GM23248 (cell line): ENCODE results near the gene OSGIN1. TPM values are rescaled to one million over a fixed set of nuclear protein-coding genes. Genes with fewer than 3 reads are reported as not detected.

Experiments used
- DNase-seq: peaks from one replicate; pipeline ENCODE4 v3.0.0-alpha.2; 2015
- H2AFZ ChIP-seq: fragments of 200-600 bp; sonication (generic); 2 replicates; pipeline ENCODE4 v1.6.1; 2016; ENCODE audit warnings: antibody characterized with exemption
- H3F3A ChIP-seq: fragments of 200-600 bp; sonication (generic); 2 replicates; pipeline ENCODE4 v1.6.1; 2016; ENCODE audit warnings: mild to moderate bottlenecking, antibody characterized with exemption, mixed run types; ENCODE audit not compliant: insufficient read depth
- H3K27ac ChIP-seq: fragments of 200-600 bp; sonication (generic); 2 replicates; pipeline ENCODE4 v1.5.1; 2016; ENCODE audit warnings: mild to moderate bottlenecking
- H3K27me3 ChIP-seq: fragments of 200-600 bp; sonication (generic); replicated peaks from 2 replicates; pipeline ENCODE4 v1.6.1; 2016; ENCODE audit warnings: mild to moderate bottlenecking; ENCODE audit not compliant: insufficient read depth
- H3K36me3 ChIP-seq: fragments of 200-600 bp; sonication (generic); 2 replicates; pipeline ENCODE4 v1.6.1; 2016; ENCODE audit warnings: low read depth, mild to moderate bottlenecking
- H3K4me1 ChIP-seq: fragments of 200-600 bp; sonication (generic); 2 replicates; pipeline ENCODE4 v1.6.1; 2016; ENCODE audit warnings: mild to moderate bottlenecking; ENCODE audit not compliant: insufficient read depth
- H3K4me2 ChIP-seq: fragments of 200-600 bp; sonication (generic); one replicate; pipeline ENCODE4 v1.6.1; 2016; ENCODE audit warnings: mild to moderate bottlenecking; ENCODE audit not compliant: unreplicated experiment
- H3K4me3 ChIP-seq: fragments of 200-600 bp; sonication (generic); 2 replicates; pipeline ENCODE4 v1.5.1; 2016; ENCODE audit warnings: mild to moderate bottlenecking
- H3K79me2 ChIP-seq: fragments of 200-600 bp; sonication (generic); 2 replicates; pipeline ENCODE4 v1.6.1; 2016; ENCODE audit warnings: mild to moderate bottlenecking; ENCODE audit not compliant: insufficient read depth
- H3K9ac ChIP-seq: fragments of 200-600 bp; sonication (generic); 2 replicates; pipeline ENCODE4 v1.6.1; 2016; ENCODE audit warnings: mild to moderate bottlenecking
- H3K9me2 ChIP-seq: fragments of 200-600 bp; sonication (generic); 2 replicates; pipeline ENCODE4 v1.6.1; 2016; ENCODE audit warnings: mixed run types, mild to moderate bottlenecking, moderate library complexity; ENCODE audit not compliant: insufficient read depth
- H3K9me3 ChIP-seq: fragments of 200-600 bp; sonication (generic); one replicate; pipeline ENCODE4 v1.6.1; 2017; ENCODE audit warnings: low read depth
- H4K20me1 ChIP-seq: fragments of 200-600 bp; sonication (generic); 2 replicates; pipeline ENCODE4 v1.6.0; 2016; ENCODE audit not compliant: insufficient read depth
- EZH2 ChIP-seq: fragments of 200-600 bp; sonication (generic); IDR thresholded peaks from 2 replicates; pipeline ENCODE4 v1.6.1; 2018; ENCODE audit warnings: antibody characterized with exemption, mild to moderate bottlenecking; ENCODE audit not compliant: insufficient read depth, poor library complexity, severe bottlenecking
- EZH2phosphoT487 ChIP-seq: fragments of 200-600 bp; sonication (generic); IDR thresholded peaks from 2 replicates; pipeline ENCODE4 v1.6.1; 2018; ENCODE audit warnings: antibody characterized with exemption, moderate library complexity, mild to moderate bottlenecking, low read depth; ENCODE audit not compliant: insufficient read depth
- WGBS, 2 experiments: methylation state at CpG; one replicate each; pipeline ENCODE4 v1.1.6; 2015 to 2017; ENCODE audit warnings: low lambda C conversion rate in 2 of 2, low coverage in 1 of 2; ENCODE audit errors: missing lambda C conversion rate in 2 of 2; 5-methylcytosine and 5-hydroxymethylcytosine counted together
- in situ Hi-C: fragments of 300-500 bp; cut with MboI; formaldehyde crosslinking; loops from 2 replicates; pipeline ENCODE4 v1.15.0; 2020
- polyA plus RNA-seq: library from polyadenylated mRNA; unstranded; fragments of >200 nt; fragmentation: Nextera tagmentation; extraction: Ambion mirVana; gene quantifications from 2 replicates; pipeline ENCODE4 v1.2.1, GENCODE V29; 2016
- total RNA-seq: library from RNA; depleted of rRNA; stranded (reverse); fragments of >200 nt; shearing (Covaris generic); gene quantifications from 2 replicates; pipeline ENCODE4 v1.2.3, GENCODE V29; 2014

The OSGIN1 gene
- total and polyA plus RNA-seq, 2 experiments from 2014 or later: 1.1 to 6.3 TPM

DNA sequence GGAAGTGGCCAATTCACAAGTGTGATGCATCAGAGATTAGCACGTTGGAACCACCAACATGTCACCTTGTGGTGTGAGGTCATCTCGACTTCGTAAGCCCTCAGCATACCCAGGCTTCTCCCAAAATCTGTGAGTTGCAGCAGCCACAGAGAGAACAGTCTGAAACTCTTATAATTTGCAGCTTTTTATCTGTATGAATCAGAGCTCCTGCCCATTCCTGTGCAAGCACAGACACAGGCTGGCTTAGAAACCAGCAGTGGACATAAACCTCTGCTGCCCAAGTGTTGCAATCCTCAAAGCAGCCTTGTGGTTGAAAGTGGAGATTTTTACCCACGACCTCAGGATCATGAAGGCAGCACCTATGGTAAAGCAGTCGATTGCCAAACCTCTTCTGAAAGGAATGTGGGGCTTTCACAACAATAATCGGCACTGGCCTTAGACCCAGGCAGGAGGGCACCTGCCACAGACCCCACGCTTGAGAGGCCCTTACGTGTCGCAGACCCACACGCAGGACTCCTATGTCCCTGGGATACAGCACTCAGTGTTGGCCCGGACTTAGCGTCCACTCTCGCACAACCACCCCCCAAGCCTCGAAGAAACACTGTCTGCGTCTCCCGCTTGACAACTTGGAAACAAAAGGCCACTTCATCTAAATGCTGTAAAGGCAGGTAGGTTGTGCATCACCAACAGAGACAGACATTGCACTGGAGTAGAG lies 24.5 kb upstream of the OSGIN1 start:
- no peak overlapping the region for H3K4me2 ChIP-seq
- 72 to 78% methylated on average over 15 to 16 of the region's 16 CpGs for WGBS, 2 experiments
- no peaks in the 10 kb centered on the region for H3K79me2 ChIP-seq
- peak; percentile 86 for DNase-seq
- no peak overlapping the region for H3K9ac ChIP-seq
- no peaks in the 10 kb centered on the region for H3K36me3 ChIP-seq
- H3K4me1 ChIP-seq: peaks cover 19% of the 10 kb centered on the region
- H3K27ac ChIP-seq: peak overlapping the region; percentile 25; the same call in 1 of the 2 replicates
- in situ Hi-C loops: no loop called here
- H3K9me3 ChIP-seq: no peaks in the 10 kb centered on the region
- H3F3A ChIP-seq: peaks cover 23% of the 10 kb centered on the region; the same call in 1 of the 2 replicates
- H3K4me3 ChIP-seq: no peak overlapping the region
- no peaks in the 10 kb centered on the region for H3K9me2 ChIP-seq
- TF ChIP-seq EZH2 (no peak), EZH2phosphoT487 (no peak)
- no peaks in the 10 kb centered on the region for H3K27me3 ChIP-seq
- no peak overlapping the region for H2AFZ ChIP-seq
- no peaks in the 10 kb centered on the region for H4K20me1 ChIP-seq

DNA sequence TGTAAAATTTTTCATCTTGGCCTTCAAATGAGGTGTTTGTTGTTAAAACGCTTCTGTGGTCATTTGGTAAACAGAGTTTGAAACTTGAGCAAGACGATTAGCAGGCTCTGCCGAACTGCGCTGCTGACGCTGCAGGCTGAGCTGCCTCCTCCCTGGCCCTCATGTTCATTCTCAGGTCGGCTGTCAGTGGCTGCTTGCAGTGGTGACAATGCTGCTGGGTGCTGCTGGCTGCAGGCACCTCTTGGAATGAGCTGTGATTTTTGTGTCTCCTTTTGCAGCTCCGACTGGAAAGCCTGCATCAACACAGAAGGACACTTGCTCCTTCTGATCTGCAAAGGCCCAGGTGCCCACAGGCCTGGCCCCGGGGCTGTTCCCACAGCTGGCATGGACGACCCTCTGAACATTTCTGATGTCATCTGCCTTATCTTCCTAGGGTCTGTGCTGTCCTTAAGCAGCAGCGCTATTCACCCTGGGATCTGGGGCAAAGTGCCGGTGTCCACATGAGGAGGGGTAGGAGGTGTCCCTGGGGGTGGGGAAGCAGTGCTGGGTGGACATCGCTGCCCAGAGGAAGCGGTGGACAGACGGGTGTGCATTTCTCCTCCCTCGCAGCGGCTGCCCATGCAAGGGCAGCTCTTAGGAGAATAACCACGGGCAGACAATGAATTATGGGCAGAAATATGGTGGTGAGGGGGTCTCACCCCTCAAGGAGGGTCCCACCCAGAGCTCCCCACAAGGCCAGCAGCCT lies 23.1 kb upstream of the OSGIN1 start:
- Histone ChIP-seq H2AFZ (no peak overlapping the region), H3F3A (peaks cover 23% of the 10 kb centered on the region; the same call in 1 of the 2 replicates), H3K4me3 (no peak overlapping the region), H3K36me3 (no peaks in the 10 kb centered on the region), H3K79me2 (no peaks in the 10 kb centered on the region), H4K20me1 (no peaks in the 10 kb centered on the region), H3K27ac (no peak overlapping the region), H3K9me3 (no peaks in the 10 kb centered on the region), H3K4me1 (peaks cover 25% of the 10 kb centered on the region), H3K4me2 (no peak overlapping the region), H3K9ac (no peak overlapping the region), H3K9me2 (no peaks in the 10 kb centered on the region), H3K27me3 (no peaks in the 10 kb centered on the region)
- no peak for TF ChIP-seq EZH2
- TF ChIP-seq EZH2phosphoT487: no peak
- 79 to 81% methylated on average over 17 of the region's 17 CpGs for WGBS, 2 experiments
- DNase-seq: no peak
- in situ Hi-C loops: no loop called here

DNA sequence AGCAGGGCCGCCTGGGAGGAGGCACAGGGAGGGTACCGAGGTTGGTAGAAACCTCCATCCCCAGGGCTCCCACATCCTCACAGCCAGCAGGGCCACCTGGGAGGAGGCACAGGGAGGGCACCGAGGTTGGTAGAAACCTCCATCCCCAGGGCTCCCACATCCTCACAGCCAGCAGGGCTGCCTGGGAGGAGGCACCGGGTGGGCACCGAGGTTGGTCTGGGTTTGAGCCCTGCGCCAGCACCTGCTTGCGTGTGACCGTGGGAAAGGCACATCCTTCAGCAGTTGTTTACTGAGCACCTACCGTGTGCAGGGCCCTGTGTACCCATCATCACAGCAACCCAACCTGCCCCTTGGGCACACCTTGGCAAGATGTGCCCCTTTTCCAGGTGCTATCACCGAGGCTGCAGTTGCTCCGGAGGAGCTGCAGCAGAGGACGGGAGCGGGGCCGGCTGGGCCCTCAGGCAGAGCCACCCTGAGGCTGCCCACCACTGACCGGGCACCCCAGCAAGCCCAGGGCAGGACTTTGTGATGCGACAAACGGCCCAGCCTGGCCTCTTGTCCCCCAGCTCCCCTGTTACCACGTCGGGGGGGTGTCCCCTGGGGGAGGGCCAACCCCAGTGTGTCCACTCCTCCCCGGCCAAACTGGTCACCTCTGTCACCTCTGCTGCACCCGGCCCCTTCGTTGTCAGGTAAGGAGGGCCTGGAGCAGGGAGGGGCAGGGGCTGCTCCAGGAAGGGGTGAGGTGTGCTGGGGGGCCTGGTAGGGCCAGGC lies 22.1 kb upstream of the OSGIN1 start:
- H3K4me2 ChIP-seq: no peak overlapping the region
- H4K20me1 ChIP-seq: no peaks in the 10 kb centered on the region
- no peak for DNase-seq

DNA sequence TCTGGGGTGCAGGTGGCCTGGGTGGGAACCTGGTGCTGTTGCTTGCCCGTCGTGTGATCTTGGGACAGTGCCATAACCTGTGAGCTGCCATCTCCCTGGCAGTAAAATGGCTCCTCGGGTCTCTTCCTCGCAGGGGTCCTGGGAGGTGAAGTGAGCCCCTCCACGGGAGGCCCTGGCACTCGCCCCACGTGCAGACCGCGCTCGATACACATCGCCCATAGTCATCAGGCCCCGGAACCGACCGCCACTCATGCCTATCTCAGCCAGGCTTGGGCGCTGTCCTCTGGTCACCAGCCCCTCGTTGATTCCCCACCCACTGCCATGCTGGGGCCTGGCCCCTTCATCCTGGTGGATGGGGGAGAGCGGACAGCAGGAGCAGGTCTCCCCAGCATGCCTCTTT lies 21.5 kb upstream of the OSGIN1 start:
- Histone ChIP-seq H3K9me2 (no peaks in the 10 kb centered on the region), H3K4me1 (peaks cover 25% of the 10 kb centered on the region), H3F3A (peaks cover 23% of the 10 kb centered on the region; the same call in 1 of the 2 replicates), H3K9me3 (no peaks in the 10 kb centered on the region), H3K27me3 (no peaks in the 10 kb centered on the region), H3K36me3 (no peaks in the 10 kb centered on the region), H2AFZ (no peak overlapping the region), H3K27ac (no peak overlapping the region), H3K4me2 (no peak overlapping the region), H4K20me1 (no peaks in the 10 kb centered on the region), H3K4me3 (no peak overlapping the region), H3K79me2 (no peaks in the 10 kb centered on the region), H3K9ac (no peak overlapping the region)
- in situ Hi-C loops: no loop called here
- no peak for DNase-seq
- WGBS, 2 experiments: 85 to 87% methylated on average over 14 to 17 of the region's 17 CpGs
- TF ChIP-seq EZH2 (no peak), EZH2phosphoT487 (no peak)

More for the DNA sequence above, 22.1 kb upstream of the OSGIN1 start:
- no peak overlapping the region for H2AFZ ChIP-seq
- H3K4me3 ChIP-seq: no peak overlapping the region
- H3K27me3 ChIP-seq: no peaks in the 10 kb centered on the region
- H3F3A ChIP-seq: peaks cover 23% of the 10 kb centered on the region; the same call in 1 of the 2 replicates
- H3K9ac ChIP-seq: no peak overlapping the region
- TF ChIP-seq EZH2phosphoT487 (no peak), EZH2 (no peak)
- WGBS, 2 experiments: 71 to 80% methylated on average over 18 to 22 of the region's 22 CpGs
- H3K79me2 ChIP-seq: no peaks in the 10 kb centered on the region
- H3K4me1 ChIP-seq: peaks cover 25% of the 10 kb centered on the region
- in situ Hi-C loops: no loop called here
- no peaks in the 10 kb centered on the region for H3K36me3 ChIP-seq
- H3K9me3 ChIP-seq: no peaks in the 10 kb centered on the region
- no peaks in the 10 kb centered on the region for H3K9me2 ChIP-seq
- no peak overlapping the region for H3K27ac ChIP-seq
